Keratinocyte (primary cell): ENCODE data around the gene GREM2. TPM values are rescaled to one million over a fixed set of nuclear protein-coding genes. Genes with fewer than 3 reads are reported as not detected.

ENCODE experiments used
- DNase-seq: peaks from one replicate; pipeline ENCODE4 v3.0.0-alpha.2; 2011; ENCODE audit warnings: low read depth, missing footprints, low spot score
- FAIRE-seq: peaks from 2 replicates; lab custom pipeline; 2011; peaks lifted over from hg19 to GRCh38; lab: Jason Lieb, UNC
- H2AFZ ChIP-seq: 2 replicates; pipeline ENCODE4 v1.6.0; 2012; ENCODE audit warnings: low read length, control low read depth, inconsistent platforms; ENCODE audit not compliant: control insufficient read depth
- H3K27ac ChIP-seq: 2 replicates; pipeline ENCODE4 v1.5.1; 2011; ENCODE audit warnings: low read length; ENCODE audit not compliant: control insufficient read depth, insufficient read depth
- H3K27me3 ChIP-seq: 3 replicates; pipeline ENCODE4 v1.6.0; 2011; ENCODE audit warnings: low read length; ENCODE audit not compliant: control insufficient read depth, insufficient read depth; ENCODE audit errors: extremely low read depth
- H3K36me3 ChIP-seq, 2 experiments: 2 replicates in 1 of 2; 3 replicates in 1 of 2; pipeline ENCODE4 v1.5.1; 2011; ENCODE audit warnings: low read length in 2 of 2, mild to moderate bottlenecking in 1 of 2; ENCODE audit not compliant: control insufficient read depth in 2 of 2, insufficient read depth in 2 of 2; ENCODE audit errors: extremely low read depth in 1 of 2
- H3K4me1 ChIP-seq: 3 replicates; pipeline ENCODE4 v1.5.1; 2011; ENCODE audit warnings: low read length; ENCODE audit not compliant: control insufficient read depth, insufficient read depth; ENCODE audit errors: extremely low read depth
- H3K4me2 ChIP-seq: 3 replicates; pipeline ENCODE4 v1.6.0; 2011; ENCODE audit warnings: low read depth, low read length; ENCODE audit not compliant: control insufficient read depth, insufficient read depth; ENCODE audit errors: extremely low read depth
- H3K4me3 ChIP-seq, 3 experiments: fragments of 200-600 bp in 1 of 3; sonication (generic) in 1 of 3; 2 replicates in 2 of 3; 3 replicates in 1 of 3; pipeline ENCODE4 v1.5.1; 2011 to 2016; ENCODE audit warnings: low read length in 3 of 3, mild to moderate bottlenecking in 3 of 3, control low read depth in 2 of 3, inconsistent platforms in 1 of 3, low read depth in 1 of 3, mixed read lengths in 1 of 3, mixed run types in 1 of 3, moderate library complexity in 1 of 3; ENCODE audit not compliant: control insufficient read depth in 2 of 3, insufficient read depth in 2 of 3; ENCODE audit errors: extremely low read depth in 1 of 3
- H3K79me2 ChIP-seq: 2 replicates; pipeline ENCODE4 v1.6.0; 2012; ENCODE audit warnings: low read length; ENCODE audit not compliant: control insufficient read depth, insufficient read depth
- H3K9ac ChIP-seq: 3 replicates; pipeline ENCODE4 v1.6.0; 2011; ENCODE audit warnings: low read length; ENCODE audit not compliant: control insufficient read depth, insufficient read depth; ENCODE audit errors: extremely low read depth
- H3K9me1 ChIP-seq: 3 replicates; pipeline ENCODE4 v1.6.0; 2011; ENCODE audit warnings: low read length; ENCODE audit not compliant: control insufficient read depth, insufficient read depth; ENCODE audit errors: extremely low read depth
- H3K9me3 ChIP-seq: 2 replicates; pipeline ENCODE4 v1.5.1; 2012; ENCODE audit warnings: low read depth, low read length; ENCODE audit not compliant: control insufficient read depth
- H4K20me1 ChIP-seq: 3 replicates; pipeline ENCODE4 v1.6.0; 2011; ENCODE audit warnings: low read length; ENCODE audit not compliant: control insufficient read depth, insufficient read depth; ENCODE audit errors: extremely low read depth
- EZH2 ChIP-seq: IDR thresholded peaks from one replicate; pipeline ENCODE4 v1.6.1; 2012; ENCODE audit warnings: inconsistent platforms, mild to moderate bottlenecking, low read length, moderate library complexity
- dilution Hi-C: fragments of 300-500 bp; cut with MboI; formaldehyde crosslinking; loops from one replicate; pipeline ENCODE4 v1.7.0; 2020; ENCODE audit warnings: low sequenced_read_pairs; ENCODE audit not compliant: extremely low pct_ligation_motif_present
- polyA plus RNA-seq, 5 experiments: library from polyadenylated mRNA; depleted of rRNA in 3 of 5; stranded (reverse) in 3 of 5; stranded (forward) in 1 of 5; unstranded in 1 of 5; fragments of >200 nt; gene quantifications; 1 replicate in 1 of 5; 2 replicates in 3 of 5; 3 replicates in 1 of 5; pipeline versions ENCODE4 v1.2.1 to v1.2.3, GENCODE V29; 2011 to 2012; ENCODE audit warnings: missing spikeins in 2 of 5, low read depth in 1 of 5, low replicate concordance in 1 of 5
- TF ChIP-seq, protein P1 (sequence below), 3 experiments: IDR thresholded peaks in 1 of 3; conservative IDR thresholded peaks in 1 of 3; optimal IDR thresholded peaks in 1 of 3; 2 replicates in 2 of 3; 3 replicates in 1 of 3; pipeline versions ENCODE3 to v1.5.1; 2011; ENCODE audit warnings: low read length in 3 of 3, mild to moderate bottlenecking in 3 of 3, moderate library complexity in 2 of 3, control low read depth in 1 of 3, inconsistent platforms in 1 of 3; ENCODE audit not compliant: insufficient read depth in 2 of 3; ENCODE audit errors: extremely low read depth in 1 of 3

GREM2 gene
- polyA plus RNA-seq, 1 donor (not counting 4 experiments of a cell fraction or from before 2014, with no cell fraction given): not detected

GRCh38 chr1:240455228-240455821 lies 156.6 kb downstream of the GREM2 start:
- DNase-seq: no peak
- Histone ChIP-seq H3K36me3 (no peaks in the 10 kb centered on the region), H2AFZ (no peak overlapping the region), H3K27me3 (no peaks in the 10 kb centered on the region), H3K9me1 (no peaks in the 10 kb centered on the region), H3K4me3 (no peak overlapping the region), H3K4me1 (no peaks in the 10 kb centered on the region), H3K79me2 (no peaks in the 10 kb centered on the region), H3K27ac (no peak overlapping the region), H3K9me3 (peaks cover 4% of the 10 kb centered on the region), H4K20me1 (no peaks in the 10 kb centered on the region), H3K4me2 (no peak overlapping the region), H3K9ac (no peak overlapping the region)
- dilution Hi-C loops: no loop called here
- TF ChIP-seq, protein P1, sequence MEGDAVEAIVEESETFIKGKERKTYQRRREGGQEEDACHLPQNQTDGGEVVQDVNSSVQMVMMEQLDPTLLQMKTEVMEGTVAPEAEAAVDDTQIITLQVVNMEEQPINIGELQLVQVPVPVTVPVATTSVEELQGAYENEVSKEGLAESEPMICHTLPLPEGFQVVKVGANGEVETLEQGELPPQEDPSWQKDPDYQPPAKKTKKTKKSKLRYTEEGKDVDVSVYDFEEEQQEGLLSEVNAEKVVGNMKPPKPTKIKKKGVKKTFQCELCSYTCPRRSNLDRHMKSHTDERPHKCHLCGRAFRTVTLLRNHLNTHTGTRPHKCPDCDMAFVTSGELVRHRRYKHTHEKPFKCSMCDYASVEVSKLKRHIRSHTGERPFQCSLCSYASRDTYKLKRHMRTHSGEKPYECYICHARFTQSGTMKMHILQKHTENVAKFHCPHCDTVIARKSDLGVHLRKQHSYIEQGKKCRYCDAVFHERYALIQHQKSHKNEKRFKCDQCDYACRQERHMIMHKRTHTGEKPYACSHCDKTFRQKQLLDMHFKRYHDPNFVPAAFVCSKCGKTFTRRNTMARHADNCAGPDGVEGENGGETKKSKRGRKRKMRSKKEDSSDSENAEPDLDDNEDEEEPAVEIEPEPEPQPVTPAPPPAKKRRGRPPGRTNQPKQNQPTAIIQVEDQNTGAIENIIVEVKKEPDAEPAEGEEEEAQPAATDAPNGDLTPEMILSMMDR (optimal IDR thresholded peaks at IDR 0.05 in 1 of 3, IDR thresholded peaks at IDR 0.05 in 1 of 3, conservative IDR thresholded peaks at IDR 0.05 in 1 of 3; ENCODE audit: extremely low read depth in 1 of 3, insufficient read depth in 2 of 3, low read length in 3 of 3): no peak
- no peak for TF ChIP-seq EZH2
- FAIRE-seq: no peak

DNA sequence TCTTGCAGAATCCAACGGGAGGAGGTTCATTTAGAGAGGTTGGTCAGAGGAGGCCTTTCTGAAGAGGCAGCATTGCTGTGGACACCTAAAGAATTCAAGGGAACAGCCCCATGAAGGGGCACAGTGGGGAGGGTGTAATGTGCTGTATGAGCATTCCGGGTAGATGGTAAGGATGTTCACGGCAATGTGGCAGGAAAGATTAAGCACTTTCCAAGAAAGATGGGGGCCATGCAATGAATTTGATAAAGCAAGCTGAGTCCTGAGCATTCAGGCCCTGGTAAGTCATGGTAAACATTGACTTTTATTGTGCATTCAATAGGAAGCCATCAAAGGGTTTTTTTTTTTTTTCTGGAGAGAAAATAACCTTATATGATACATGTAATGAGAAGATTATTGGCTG lies 166.6 kb downstream of the GREM2 start:
- Histone ChIP-seq H3K36me3 (no peaks in the 10 kb centered on the region), H3K9ac (no peak overlapping the region), H2AFZ (no peak overlapping the region), H3K9me3 (peaks cover under 1% of the 10 kb centered on the region), H3K4me1 (no peaks in the 10 kb centered on the region), H3K9me1 (no peaks in the 10 kb centered on the region), H4K20me1 (no peaks in the 10 kb centered on the region), H3K4me2 (no peak overlapping the region), H3K27me3 (no peaks in the 10 kb centered on the region), H3K79me2 (no peaks in the 10 kb centered on the region), H3K27ac (no peak overlapping the region), H3K4me3 (no peak overlapping the region)
- no peak for TF ChIP-seq EZH2
- TF ChIP-seq, protein P1 (optimal IDR thresholded peaks at IDR 0.05 in 1 of 3, IDR thresholded peaks at IDR 0.05 in 1 of 3, conservative IDR thresholded peaks at IDR 0.05 in 1 of 3; ENCODE audit: extremely low read depth in 1 of 3, insufficient read depth in 2 of 3, low read length in 3 of 3): no peak
- FAIRE-seq (no peak), DNase-seq (no peak)
- dilution Hi-C loops: no loop called here
